ENCODE measurements around the gene LYVE1.

The LYVE1 gene

GRCh38 chr11:10591741-10592140 is 23.3 kb upstream of the LYVE1 start:
- DNase-seq, result no peak

DNA sequence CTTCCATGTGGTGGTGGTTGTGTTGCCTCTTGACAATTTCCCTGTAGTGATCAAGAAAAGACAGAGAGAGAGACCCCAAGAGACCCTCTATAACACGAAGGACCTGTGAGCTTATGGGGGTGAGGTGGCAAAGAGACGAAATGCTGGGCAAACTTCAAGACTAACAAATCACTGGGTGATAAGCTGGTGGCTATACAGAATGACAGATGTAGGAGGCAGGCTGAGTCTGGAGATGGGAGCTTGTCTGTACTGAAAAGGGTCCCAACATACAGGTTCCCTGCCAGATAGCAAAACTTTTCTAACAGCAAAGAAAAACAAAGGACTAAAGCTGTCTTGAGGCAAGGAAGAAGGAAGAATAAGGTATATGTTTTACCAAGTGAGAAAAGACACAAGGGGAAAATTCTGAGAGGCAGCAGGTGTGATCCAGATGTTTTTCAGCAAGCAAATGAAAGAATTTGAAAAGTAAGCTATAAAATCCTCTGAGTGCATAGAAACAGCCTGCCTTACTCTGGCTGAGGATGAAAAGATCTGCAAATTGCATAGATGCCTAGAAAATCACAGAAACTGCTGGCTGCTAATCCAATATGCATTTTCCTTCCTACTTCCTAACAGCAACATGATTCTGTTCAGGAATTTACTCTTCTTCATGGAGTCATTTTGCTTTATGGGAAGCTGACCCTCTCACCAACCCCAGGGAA is 21.9 kb upstream of the LYVE1 start:
- no peak for DNase-seq

- DNase-seq, result no peak
Observed at GRCh38 chr11:10588904-10589303, 20.4 kb upstream of the LYVE1 start.

DNA sequence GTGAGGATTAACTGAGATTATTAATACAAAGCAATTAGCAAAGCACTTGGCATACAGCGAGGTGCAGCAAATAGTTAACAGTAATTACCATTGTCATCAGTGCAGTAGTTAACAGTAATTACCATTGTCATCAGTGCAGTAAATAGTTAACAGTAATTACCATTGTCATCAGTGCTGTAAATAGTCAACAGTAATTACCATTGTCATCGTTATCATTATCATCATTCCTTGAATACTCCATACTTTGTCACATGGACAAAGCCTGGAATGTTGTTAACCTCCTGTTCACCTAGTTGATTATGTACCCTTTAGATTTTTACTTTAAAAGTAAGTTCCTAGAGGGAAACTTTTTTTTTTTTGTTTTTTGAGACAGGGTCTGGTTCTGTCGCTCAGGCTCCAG is 19.5 kb upstream of the LYVE1 start:
- no peak for DNase-seq

- no peak for DNase-seq
Observed at GRCh38 chr11:10587388-10587787, 18.9 kb upstream of the LYVE1 start.

DNA sequence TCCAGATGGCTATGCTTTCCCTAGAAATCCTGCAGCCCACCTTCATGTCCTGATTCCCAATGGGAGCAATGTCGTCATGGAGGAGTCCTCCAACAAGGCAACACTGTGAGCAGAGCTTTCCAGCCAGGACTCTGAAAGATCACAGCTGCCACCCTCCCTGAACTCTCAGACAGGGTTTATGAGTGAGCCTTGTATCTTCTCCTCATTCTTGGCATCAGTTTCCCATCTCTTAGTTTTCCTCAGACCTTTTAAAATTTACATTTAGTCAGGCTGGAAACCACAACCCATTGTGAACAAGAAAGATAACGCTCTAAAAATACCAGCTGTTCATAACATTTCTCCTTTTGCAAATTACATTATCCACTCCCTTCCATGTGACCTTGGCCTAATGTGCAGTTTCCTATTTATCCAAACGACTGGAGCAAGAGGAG is 15.6 kb upstream of the LYVE1 start:
- DNase-seq, result no peak

GRCh38 chr11:10581481-10582019 is 13.1 kb upstream of the LYVE1 start:
- DNase-seq, result no peak

GRCh38 chr11:10580623-10581022 is 12.2 kb upstream of the LYVE1 start:
- DNase-seq, result no peak

- no peak for DNase-seq
Observed at GRCh38 chr11:10579700-10580099, 11.2 kb upstream of the LYVE1 start.

GRCh38 chr11:10576035-10576398 is 7.6 kb upstream of the LYVE1 start:
- DNase-seq, result no peak

- no peak for DNase-seq
Observed at GRCh38 chr11:10575346-10576034, 7.0 kb upstream of the LYVE1 start.

GRCh38 chr11:10573556-10573955 is 5.1 kb upstream of the LYVE1 start:
- no peak for DNase-seq

GRCh38 chr11:10573028-10573427 is 4.6 kb upstream of the LYVE1 start:
- no peak for DNase-seq

GRCh38 chr11:10572533-10572932 is 4.1 kb upstream of the LYVE1 start:
- DNase-seq, result no peak

- no peak for DNase-seq
Observed at GRCh38 chr11:10567446-10567845, 1.0 kb downstream of the LYVE1 start.

DNA sequence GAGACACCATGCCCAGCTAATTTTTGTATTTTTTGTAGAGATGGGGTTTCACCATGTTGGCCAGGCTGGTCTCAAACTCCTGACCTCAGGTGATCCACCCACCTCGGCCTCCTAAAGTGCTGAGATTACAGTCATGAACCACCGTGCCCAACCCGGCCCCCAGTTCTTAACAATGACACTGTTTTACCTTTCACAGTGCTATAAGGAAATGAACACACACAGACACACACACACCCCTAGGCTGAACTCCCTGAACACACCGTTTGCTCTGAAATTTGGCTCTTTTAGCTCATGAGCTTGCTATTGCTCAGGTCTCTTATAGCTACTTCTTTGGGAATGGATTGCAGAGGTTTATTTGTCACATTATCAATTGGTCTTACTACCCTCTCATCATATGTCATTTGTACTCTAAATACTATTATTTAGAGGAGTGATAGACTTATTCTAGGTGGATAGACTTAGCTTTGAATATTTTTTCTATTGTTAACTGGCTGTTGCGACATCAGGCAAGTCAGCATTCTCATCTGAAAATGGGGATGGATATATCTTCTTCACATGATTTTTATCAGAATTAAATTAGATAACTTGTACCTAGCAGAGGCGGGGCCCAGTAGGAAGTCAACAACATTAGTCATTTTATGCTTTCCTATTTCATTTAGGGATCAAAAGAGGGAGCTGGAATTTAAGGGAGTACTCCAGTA is 2.1 kb downstream of the LYVE1 start:
- no peak for DNase-seq

DNA sequence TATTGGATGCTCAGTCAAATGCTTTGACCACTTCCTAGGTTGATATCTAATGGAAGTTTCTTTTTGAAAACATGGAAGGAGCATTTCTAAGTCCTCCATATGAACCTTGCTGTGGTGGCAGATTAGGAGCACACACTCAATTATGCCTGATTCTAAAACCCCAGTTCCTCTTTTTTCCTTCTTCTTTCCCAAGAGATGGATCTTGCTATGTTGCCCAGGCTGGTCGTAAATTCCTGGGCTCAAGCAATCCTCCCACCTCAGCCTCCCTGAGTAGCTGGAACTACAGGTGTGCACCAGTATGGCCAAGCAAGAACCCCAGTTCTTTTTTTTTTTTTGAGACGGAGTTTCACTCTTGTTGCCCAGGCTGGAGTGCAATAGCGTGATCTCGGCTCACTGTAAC is 3.0 kb downstream of the LYVE1 start:
- DNase-seq, result no peak

GRCh38 chr11:10564696-10565318 is 3.7 kb downstream of the LYVE1 start:
- DNase-seq, result no peak

DNA sequence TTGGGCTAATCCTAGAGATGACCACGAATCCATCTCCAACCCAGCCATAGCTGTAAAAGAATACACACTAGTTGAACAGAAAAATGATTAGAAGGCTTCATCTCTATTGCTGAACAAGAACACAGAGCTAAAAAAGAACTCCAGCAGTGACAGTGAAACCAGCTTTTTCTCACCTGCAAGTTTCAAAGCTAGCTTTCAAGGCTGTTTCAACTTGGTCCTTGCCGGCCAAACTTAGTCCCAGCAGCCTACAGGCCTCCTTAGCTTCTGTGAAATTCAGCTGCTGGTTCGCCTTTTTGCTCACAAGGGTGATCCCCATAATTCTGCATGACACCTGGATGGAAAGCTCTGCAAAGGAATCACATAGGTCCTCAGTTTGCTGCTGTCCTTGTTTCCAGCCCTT is 4.4 kb downstream of the LYVE1 start:
- DNase-seq, result no peak

GRCh38 chr11:10561947-10562346 is 6.5 kb downstream of the LYVE1 start:
- no peak for DNase-seq

DNA sequence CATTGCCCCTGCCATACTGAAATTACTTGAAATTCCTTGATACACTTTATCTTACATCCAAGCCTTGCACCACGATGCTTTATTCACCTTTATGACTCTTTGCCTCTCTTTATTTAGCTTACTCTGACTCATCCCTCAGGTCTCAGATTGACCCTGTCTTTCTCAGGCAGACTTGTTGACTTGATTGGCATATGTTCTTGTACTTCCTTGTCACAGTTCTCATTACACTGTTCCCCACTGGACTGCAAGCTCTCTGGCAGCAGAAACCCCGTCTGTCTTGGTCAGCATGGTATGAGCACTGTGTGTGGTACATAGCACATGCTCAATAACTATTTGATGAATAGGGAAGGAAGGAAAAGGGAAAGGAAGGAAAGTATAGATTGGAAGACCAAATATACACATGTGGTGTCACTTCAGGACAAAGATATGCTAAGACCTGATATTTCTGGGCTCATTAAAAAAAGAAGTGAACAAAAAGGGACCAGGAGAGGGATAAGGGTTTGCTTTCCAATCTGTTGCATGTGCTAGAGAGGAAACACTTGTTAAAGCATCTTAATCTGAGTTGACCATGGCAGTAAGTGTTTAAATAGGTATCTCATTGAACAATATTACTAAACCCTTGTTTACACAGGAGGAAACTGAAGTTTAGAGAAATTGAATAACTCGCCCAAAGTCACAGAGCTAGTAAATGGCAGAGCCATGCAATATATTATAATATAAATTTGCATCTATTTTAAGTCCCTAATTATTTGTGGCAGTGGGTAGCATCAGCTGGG is 7.2 kb downstream of the LYVE1 start:
- DNase-seq, result no peak

- no peak for DNase-seq
Observed at GRCh38 chr11:10558288-10558687, 10.2 kb downstream of the LYVE1 start.

GRCh38 chr11:10556590-10556989 is 11.9 kb downstream of the LYVE1 start:
- no peak for DNase-seq

All from activated T-cell treated with anti-CD3 and anti-CD28 coated beads, Interleukin-2, amount 50 U/mL, for 48 hours (primary cell).